Measurements from ENCODE around the gene MAP2K3.
"Not testable (repeated sequence)": the region's sequence is repeated elsewhere in the genome, so short reads cannot be mapped to it uniquely, and the experiment has no call there.

DNA sequence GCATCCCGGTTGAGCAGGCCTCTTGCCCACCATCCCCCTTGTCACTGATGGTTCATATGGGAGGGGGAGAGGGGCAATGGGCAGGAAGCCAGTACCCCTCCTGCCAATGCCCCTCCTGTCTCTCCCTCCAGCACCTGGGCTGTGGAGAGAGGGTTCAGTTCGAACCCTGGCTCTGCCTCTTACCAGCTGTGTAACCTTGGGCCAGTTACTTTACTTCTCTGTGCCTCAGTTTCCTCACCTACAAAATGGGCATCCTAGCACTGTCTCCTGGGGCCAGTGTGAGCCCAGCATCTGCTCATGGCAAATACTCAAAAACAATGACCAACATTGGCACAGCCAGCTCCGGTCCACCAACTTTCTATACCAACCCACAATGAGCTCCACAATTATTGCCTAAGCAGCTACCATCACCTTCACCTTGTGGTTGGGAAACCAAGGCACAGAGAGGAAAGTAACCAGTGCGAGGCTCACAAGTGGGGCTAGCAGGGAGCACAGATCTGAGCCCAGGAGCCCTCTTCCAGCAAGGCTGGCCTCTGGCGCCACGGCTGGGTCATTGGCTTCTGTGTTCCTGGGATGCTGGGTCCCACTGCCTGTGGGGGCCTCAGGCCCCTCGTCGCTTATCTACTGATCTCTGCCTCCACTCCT lies 53.6 kb downstream of the MAP2K3 start:
- TF ChIP-seq POLR2A (IDR thresholded peaks at IDR 0.05; ENCODE audit: low read depth, low read length); TAF1 (IDR thresholded peaks at IDR 0.05; ENCODE audit: low read depth, low read length); POLR2AphosphoS5 (IDR thresholded peaks at IDR 0.05; ENCODE audit: low read depth, low read length); SPI1 (IDR thresholded peaks at IDR 0.05; ENCODE audit: low read depth, low read length); POU2F2 (IDR thresholded peaks at IDR 0.05; ENCODE audit: low read depth, low read length); PAX5 (IDR thresholded peaks at IDR 0.05; ENCODE audit: insufficient read depth, low read length, severe bottlenecking): not testable (repeated sequence)

Measured in GM12891 (cell line).